GM12801 (cell line): Measurements from ENCODE around the gene PAMR1.

Experiments
- TF ChIP-seq, protein P1 (sequence below): IDR thresholded peaks from one replicate; pipeline ENCODE4 v1.5.1; 2011; ENCODE audit warnings: control low read depth; ENCODE audit not compliant: insufficient read length; ENCODE audit errors: extremely low read depth

The PAMR1 gene

GRCh38 chr11:35413598-35413997 is 111.8 kb downstream of the PAMR1 start:
- TF ChIP-seq, protein P1, sequence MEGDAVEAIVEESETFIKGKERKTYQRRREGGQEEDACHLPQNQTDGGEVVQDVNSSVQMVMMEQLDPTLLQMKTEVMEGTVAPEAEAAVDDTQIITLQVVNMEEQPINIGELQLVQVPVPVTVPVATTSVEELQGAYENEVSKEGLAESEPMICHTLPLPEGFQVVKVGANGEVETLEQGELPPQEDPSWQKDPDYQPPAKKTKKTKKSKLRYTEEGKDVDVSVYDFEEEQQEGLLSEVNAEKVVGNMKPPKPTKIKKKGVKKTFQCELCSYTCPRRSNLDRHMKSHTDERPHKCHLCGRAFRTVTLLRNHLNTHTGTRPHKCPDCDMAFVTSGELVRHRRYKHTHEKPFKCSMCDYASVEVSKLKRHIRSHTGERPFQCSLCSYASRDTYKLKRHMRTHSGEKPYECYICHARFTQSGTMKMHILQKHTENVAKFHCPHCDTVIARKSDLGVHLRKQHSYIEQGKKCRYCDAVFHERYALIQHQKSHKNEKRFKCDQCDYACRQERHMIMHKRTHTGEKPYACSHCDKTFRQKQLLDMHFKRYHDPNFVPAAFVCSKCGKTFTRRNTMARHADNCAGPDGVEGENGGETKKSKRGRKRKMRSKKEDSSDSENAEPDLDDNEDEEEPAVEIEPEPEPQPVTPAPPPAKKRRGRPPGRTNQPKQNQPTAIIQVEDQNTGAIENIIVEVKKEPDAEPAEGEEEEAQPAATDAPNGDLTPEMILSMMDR, result no peak

GRCh38 chr11:35412285-35412684 is 113.1 kb downstream of the PAMR1 start:
- TF ChIP-seq, protein P1, result no peak

GRCh38 chr11:35407041-35407440 is 118.4 kb downstream of the PAMR1 start:
- TF ChIP-seq, protein P1, result no peak

DNA sequence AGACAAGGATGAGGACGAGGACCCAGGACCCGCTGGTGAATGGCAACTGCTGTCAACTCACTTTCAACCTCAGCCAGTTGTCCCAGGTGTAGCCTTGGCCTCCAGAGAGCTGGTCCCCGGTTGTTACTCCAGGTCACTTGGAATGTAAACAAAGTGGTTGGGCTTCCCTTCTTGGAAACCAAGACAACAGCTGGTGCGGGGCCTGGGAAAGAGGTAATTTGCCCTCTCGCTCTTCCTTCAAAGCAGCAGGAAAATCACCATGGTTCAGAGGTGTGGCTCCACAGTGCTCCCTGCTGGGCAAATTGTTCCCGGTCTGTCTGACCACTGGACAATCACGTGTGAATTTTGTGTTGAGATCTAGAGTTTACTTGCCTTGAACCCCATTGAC is 121.0 kb downstream of the PAMR1 start:
- TF ChIP-seq, protein P1, result no peak

- TF ChIP-seq, protein P1, result no peak
Observed at GRCh38 chr11:35403765-35404387, 121.5 kb downstream of the PAMR1 start.

DNA sequence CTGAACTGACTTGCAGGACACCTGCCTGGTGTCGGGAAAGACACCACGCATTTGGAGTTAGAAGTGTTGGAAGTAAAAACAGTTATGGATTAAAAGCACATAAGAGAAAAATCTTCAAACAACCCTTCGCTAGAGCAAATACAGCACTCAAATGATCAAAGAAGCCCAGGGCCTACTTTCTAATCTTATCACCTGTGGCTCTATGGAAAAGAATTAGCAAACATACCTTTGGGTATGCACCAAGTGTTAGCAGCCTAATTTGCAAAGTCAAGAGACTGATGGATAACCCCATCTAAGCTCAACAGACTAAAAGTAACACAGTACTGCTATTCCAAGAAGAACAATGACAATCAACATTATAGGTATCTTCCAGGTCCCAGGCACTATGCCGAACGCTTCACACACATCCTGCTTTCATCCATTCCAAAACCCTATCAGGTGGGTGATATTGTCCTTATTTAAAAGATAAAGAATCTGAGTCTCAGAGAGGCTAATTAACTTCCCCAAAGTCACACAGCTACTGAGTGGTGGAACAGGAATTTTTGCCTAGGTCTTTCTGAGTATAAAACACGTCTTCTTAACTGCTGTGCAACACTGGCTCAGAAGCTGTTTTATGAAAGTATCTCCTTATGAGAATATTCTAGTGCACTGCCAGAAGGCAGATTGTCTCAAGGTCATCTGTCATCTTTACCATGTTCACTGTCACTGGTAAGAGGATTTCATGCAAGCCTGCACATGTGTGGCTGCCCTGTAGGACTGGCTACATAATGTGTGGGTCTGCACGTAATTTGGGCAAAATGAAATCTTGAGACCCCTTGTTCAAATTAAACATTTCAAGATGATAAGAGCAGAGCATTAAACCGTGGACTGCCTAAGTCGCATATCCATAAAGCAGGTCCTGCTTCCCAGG is 122.4 kb downstream of the PAMR1 start:
- TF ChIP-seq, protein P1, result no peak

DNA sequence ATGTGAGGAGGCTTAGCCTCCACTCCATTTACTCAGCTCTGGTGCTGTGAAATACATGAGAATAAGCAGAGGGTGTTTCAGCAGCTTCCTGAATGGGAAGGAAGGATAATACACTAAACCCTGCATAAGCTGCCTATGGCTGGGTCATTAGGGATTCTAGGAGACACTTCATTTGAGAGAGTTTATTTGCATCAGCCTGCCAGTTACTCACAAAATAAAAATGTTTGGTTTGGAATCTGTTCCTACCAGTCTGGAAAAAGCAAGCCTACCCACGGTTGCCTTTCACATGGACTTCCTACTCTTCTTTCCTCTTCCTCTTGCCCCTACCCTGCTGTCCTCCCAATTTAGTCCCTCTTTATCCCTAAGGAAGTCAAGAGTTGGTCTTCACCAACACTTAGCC is 126.5 kb downstream of the PAMR1 start:
- TF ChIP-seq, protein P1, result no peak
